ENCODE data around the gene FEM1B. TPM values are rescaled to one million over a fixed set of nuclear protein-coding genes. Genes with fewer than 3 reads are reported as not detected.

Gene FEM1B
- total and polyA plus RNA-seq, 2 of the 8 experiments (the other 6 are each of a cell fraction or from before 2014, with no cell fraction given) = 36.1 to 83.8 TPM

DNA sequence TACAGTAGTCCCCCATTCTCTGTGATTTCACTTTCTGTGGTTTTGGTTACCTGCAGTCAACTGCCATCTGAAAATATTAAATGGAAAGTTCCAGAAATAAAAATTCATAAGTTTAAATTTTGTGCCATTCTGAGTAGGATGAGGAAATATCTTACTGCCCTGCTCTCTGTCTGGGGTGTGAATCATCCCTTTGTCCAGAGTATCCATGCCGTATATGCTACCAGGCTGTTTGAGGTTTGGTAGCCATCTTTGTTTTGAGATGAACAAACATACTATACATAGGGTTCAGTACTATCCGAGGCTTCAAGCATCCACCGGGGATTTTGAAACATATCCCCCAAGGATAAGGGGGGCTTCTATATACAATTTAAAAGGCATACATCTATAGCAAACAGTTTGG lies 16.3 kb upstream of the FEM1B start:
- WGBS, 2 experiments (ENCODE audit: extremely low coverage in 1 of 2, insufficient coverage in 1 of 2, insufficient read length in 1 of 2, insufficient replicate concordance in 2 of 2, low coverage in 1 of 2, low lambda C conversion rate in 2 of 2, missing lambda C conversion rate in 1 of 2) = 90% methylated on average over 3 of the region's 3 CpGs; no CpG with 5 or more reads in 1 of the 2 experiments
- TF ChIP-seq CHD1 (IDR thresholded peaks at IDR 0.05; ENCODE audit: low read depth, low read length) (no peak), PHF8 (conservative IDR thresholded peaks at IDR 0.05; ENCODE audit: low read depth, low read length) (no peak), CREB1 (IDR thresholded peaks at IDR 0.05) (no peak), KDM5A (IDR thresholded peaks at IDR 0.05; ENCODE audit: low read length) (no peak), JUN (IDR thresholded peaks at IDR 0.05; ENCODE audit: low read depth, low read length) (no peak), KDM4A (IDR thresholded peaks at IDR 0.05; ENCODE audit: low read depth, low read length, severe bottlenecking) (no peak), TAF1 (IDR thresholded peaks at IDR 0.05; ENCODE audit: low read depth, low read length) (no peak), SP2 (IDR thresholded peaks at IDR 0.05; ENCODE audit: low read length) (no peak), YY1 (IDR thresholded peaks at IDR 0.05; ENCODE audit: low read depth, low read length) (no peak)
- TF ChIP-seq, protein P1, sequence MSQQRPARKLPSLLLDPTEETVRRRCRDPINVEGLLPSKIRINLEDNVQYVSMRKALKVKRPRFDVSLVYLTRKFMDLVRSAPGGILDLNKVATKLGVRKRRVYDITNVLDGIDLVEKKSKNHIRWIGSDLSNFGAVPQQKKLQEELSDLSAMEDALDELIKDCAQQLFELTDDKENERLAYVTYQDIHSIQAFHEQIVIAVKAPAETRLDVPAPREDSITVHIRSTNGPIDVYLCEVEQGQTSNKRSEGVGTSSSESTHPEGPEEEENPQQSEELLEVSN (IDR thresholded peaks at IDR 0.05) = no peak

More for the DNA sequence above, 16.3 kb upstream of the FEM1B start:
- Histone ChIP-seq H3K23ac (ENCODE audit: insufficient read length) (no peak overlapping the region), H3K4me2 (ENCODE audit: insufficient read depth in 1 of 2, low read depth in 2 of 2, low read length in 2 of 2) (no peak overlapping the region), H3K36me3 (ENCODE audit: control insufficient read depth in 2 of 4, insufficient read depth in 4 of 4, low read length in 3 of 4) (no peaks in the 10 kb centered on the region), H2AK5ac (ENCODE audit: low read depth, low read length) (no peak overlapping the region), H4K8ac (ENCODE audit: extremely low read depth, insufficient read depth, low read length) (no peak overlapping the region), H3K79me2 (ENCODE audit: control insufficient read depth in 1 of 2, insufficient read depth in 2 of 2, low read length in 2 of 2) (no peaks in the 10 kb centered on the region), H2BK120ac (replicated peaks; ENCODE audit: low read depth, low read length) (no peak overlapping the region), H3K79me1 (ENCODE audit: low read depth, low read length) (no peaks in the 10 kb centered on the region), H2BK5ac (ENCODE audit: low read depth, low read length) (no peak overlapping the region), H4K5ac (ENCODE audit: insufficient read length, low read depth, low read length) (no peak overlapping the region), H3K18ac (ENCODE audit: extremely low read depth, low read length) (no peak overlapping the region), H4K91ac (replicated peaks; ENCODE audit: insufficient read length, low read length) (no peak overlapping the region), H2BK12ac (ENCODE audit: low read depth, low read length) (no peak overlapping the region), H3K9me3 (ENCODE audit: insufficient read depth in 2 of 2, low read depth in 1 of 2, low read length in 1 of 2) (no peaks in the 10 kb centered on the region; a peak in 1 of 4 replicates), H3K27ac (ENCODE audit: low read depth, low read length) (no peak overlapping the region), H2BK20ac (ENCODE audit: low read length) (no peak overlapping the region), H3K56ac (replicated peaks; ENCODE audit: insufficient read length, low read depth, low read length) (no peak overlapping the region), H2AFZ (ENCODE audit: low read length) (no peak overlapping the region), H3K23me2 (ENCODE audit: low read depth, low read length) (no peaks in the 10 kb centered on the region; the same call in 1 of the 2 replicates), H2BK15ac (ENCODE audit: low read length) (no peak overlapping the region), H4K20me1 (replicated peaks in 1 of 2; ENCODE audit: control insufficient read depth in 1 of 2, insufficient read depth in 2 of 2, low read length in 2 of 2) (no peaks in the 10 kb centered on the region), H3K4me1 (replicated peaks in 1 of 4; ENCODE audit: control insufficient read depth in 3 of 4, insufficient read depth in 4 of 4, low read length in 3 of 4) (peaks cover 3 to 28% (median 19%) of the 10 kb centered on the region in 4 experiments; a peak in 6 of 7 replicates), H3K14ac (ENCODE audit: insufficient read length) (no peak overlapping the region), H3K4me3 (ENCODE audit: extremely low read depth in 1 of 4, insufficient read depth in 2 of 4, low read depth in 3 of 4, low read length in 4 of 4) (no peak overlapping the region), H3K4ac (replicated peaks; ENCODE audit: insufficient read length, low read depth, low read length) (no peak overlapping the region), H3K9ac (replicated peaks in 1 of 4; ENCODE audit: extremely low read depth in 1 of 4, low read depth in 3 of 4, low read length in 3 of 4) (no peak overlapping the region), H3K27me3 (replicated peaks in 1 of 4; ENCODE audit: control insufficient read depth in 3 of 4, extremely low read depth in 1 of 4, insufficient read depth in 3 of 4, low read length in 3 of 4) (no peaks in the 10 kb centered on the region)
- FAIRE-seq (no peak), DNase-seq (ENCODE audit: low read depth in 1 of 2, low spot score in 2 of 2) (no peak)
- POLR2A ChIA-PET (ENCODE audit: partially characterized antibody) = no interaction called here
- CTCF ChIA-PET (ENCODE audit: partially characterized antibody) = interaction anchor here (1.4 kb wide), 1 partner anchor 8 kb away, joined by 6 read pairs; no protein-coding TSS in a partner anchor

Measured in H1 (cell line).